Measurements from ENCODE around the gene DCP1B.

Gene DCP1B

GRCh38 chr12:2011643-2012607, 7.7 kb upstream of the DCP1B start:
- TF ChIP-seq GATA2 (IDR thresholded peaks at IDR 0.05; ENCODE audit: low read depth, low read length) (no peak), GATA3 (IDR thresholded peaks at IDR 0.05; ENCODE audit: low read depth, low read length) (no peak)

GRCh38 chr12:2009623-2010022, 5.4 kb upstream of the DCP1B start:
- TF ChIP-seq GATA2 (IDR thresholded peaks at IDR 0.05; ENCODE audit: low read depth, low read length) (no peak), GATA3 (IDR thresholded peaks at IDR 0.05; ENCODE audit: low read depth, low read length) (no peak)

GRCh38 chr12:2008677-2009076, 4.4 kb upstream of the DCP1B start:
- TF ChIP-seq GATA2 (IDR thresholded peaks at IDR 0.05; ENCODE audit: low read depth, low read length) (no peak), GATA3 (IDR thresholded peaks at IDR 0.05; ENCODE audit: low read depth, low read length) (no peak)

DNA sequence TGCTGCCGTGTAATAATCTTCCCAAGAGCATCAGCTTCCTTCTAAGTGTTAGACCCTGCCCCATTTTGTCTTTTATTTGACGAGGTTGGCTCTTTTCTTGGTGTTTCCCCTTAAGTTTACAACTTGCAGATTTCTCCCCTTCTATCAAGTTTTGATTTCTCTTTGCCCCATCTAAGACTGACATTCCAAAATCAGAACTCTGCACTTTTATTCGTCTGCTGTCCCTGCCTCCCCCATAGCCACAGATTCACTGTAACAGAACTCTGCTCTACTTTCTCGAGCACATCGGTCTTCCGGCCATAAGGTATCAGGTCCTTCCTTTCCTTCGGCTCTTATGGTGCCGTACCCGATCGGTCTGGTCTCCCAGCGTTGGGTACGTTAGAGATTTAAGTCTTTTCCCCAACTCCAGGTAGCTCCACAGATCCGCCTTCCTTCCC, 563 bp downstream of the DCP1B start:
- TF ChIP-seq GATA2 (IDR thresholded peaks at IDR 0.05; ENCODE audit: low read depth, low read length) = no peak
- TF ChIP-seq GATA3 (IDR thresholded peaks at IDR 0.05; ENCODE audit: low read depth, low read length) = no peak

- TF ChIP-seq GATA2 (IDR thresholded peaks at IDR 0.05; ENCODE audit: low read depth, low read length) = no peak
- no peak for TF ChIP-seq GATA3 (IDR thresholded peaks at IDR 0.05; ENCODE audit: low read depth, low read length)
Observed at GRCh38 chr12:1995205-1995896, 8.9 kb downstream of the DCP1B start.

DNA sequence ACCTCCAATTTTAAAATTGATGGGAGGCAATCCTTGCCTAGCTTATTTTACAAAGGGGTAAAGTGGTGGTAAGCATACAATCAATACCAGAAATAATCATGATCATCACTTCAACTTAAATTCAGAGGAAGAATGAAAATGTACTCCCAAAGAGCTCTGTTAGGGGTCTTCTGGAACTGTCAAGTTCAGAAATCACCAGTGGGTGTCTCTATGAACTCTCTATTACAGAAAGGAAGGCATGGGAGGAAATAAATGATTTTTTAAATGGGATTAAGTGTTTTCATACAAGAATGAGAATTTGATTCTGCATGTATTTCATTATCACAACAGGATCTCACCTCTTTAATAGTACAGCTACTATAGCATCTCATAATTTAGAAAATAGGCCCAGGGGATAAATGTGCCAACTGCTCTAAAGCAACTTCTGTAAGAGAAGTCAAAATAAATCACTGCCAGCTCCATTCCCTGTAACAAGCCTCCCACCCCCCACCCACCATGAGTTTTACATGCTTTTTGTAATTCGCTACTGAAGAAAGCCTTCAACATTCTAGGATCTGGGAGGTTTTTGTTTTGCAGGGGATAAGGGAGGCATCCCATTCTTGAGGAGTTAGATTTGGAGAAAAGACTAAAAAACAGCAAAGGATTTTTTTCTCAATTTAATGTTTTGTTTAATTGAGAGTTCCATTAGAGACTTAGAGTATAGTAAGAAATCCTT, 9.7 kb downstream of the DCP1B start:
- no peak for TF ChIP-seq GATA2 (IDR thresholded peaks at IDR 0.05; ENCODE audit: low read depth, low read length)
- TF ChIP-seq GATA3 (IDR thresholded peaks at IDR 0.05; ENCODE audit: low read depth, low read length) = no peak

DNA sequence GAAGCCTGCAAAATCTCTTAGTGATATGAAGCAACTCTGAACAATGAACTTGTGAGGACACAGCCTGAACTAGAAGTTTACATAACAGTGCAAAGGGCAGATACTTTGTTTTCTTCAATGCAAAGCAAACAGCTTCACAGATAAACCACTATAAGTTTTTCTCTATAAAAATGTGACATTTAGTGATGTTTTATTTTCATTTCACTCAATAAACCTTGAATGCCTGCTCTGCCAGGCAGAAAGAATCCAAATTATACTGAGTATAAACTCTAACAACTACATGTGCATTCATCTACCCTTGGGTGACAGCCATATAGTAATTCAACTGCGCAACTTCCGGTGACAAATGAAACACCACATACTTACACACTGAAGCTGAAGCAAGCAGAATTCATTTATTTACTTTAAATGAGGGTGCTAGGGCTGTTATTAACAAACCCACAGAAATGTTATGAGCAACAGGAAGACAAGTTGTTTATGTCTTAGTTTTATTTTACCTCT, 10.3 kb downstream of the DCP1B start:
- TF ChIP-seq GATA2 (IDR thresholded peaks at IDR 0.05; ENCODE audit: low read depth, low read length) (no peak), GATA3 (IDR thresholded peaks at IDR 0.05; ENCODE audit: low read depth, low read length) (no peak)

GRCh38 chr12:1993341-1993740, 10.9 kb downstream of the DCP1B start:
- no peak for TF ChIP-seq GATA2 (IDR thresholded peaks at IDR 0.05; ENCODE audit: low read depth, low read length)
- TF ChIP-seq GATA3 (IDR thresholded peaks at IDR 0.05; ENCODE audit: low read depth, low read length) = no peak

DNA sequence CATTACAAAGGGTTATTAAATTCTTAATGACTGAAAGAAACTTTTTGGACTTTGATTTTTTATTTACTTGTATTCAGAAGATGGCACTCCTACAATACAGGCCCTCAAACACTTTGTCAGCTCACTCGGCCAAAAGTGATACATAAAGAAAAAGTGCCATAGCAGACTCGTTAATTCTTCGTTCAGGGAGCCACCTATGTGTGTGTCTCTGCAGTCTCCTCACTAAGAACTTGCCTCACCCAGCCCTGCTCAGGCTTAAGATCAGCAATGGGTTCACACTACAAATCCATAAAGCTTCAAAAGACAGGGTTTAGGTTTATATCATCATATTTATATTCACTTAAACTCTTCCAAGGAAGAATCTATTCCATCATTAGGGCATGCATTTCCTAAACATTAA, 11.5 kb downstream of the DCP1B start:
- no peak for TF ChIP-seq GATA2 (IDR thresholded peaks at IDR 0.05; ENCODE audit: low read depth, low read length)
- TF ChIP-seq GATA3 (IDR thresholded peaks at IDR 0.05; ENCODE audit: low read depth, low read length) = no peak

GRCh38 chr12:1989111-1989510, 15.1 kb downstream of the DCP1B start:
- TF ChIP-seq GATA2 (IDR thresholded peaks at IDR 0.05; ENCODE audit: low read depth, low read length) = no peak
- no peak for TF ChIP-seq GATA3 (IDR thresholded peaks at IDR 0.05; ENCODE audit: low read depth, low read length)

DNA sequence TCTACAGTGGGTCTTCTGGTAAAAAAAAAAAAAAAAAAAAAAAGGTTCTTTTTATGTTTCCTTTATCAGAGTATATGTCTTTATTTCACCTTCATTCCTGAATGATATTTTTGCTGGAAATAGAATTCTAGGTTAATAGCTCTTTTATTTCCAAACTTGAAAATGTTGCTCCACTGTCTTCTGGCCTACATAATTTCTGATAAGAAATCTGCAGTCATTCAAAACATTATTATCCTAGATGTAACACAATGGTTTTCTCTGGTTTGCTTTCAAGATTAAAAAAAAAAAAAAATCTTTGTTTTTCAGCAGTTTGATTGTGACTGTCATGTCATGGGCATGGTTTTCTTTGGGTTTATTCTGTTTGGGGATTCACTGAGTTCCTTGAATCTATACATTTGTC, 19.5 kb downstream of the DCP1B start:
- no peak for TF ChIP-seq GATA2 (IDR thresholded peaks at IDR 0.05; ENCODE audit: low read depth, low read length)
- TF ChIP-seq GATA3 (IDR thresholded peaks at IDR 0.05; ENCODE audit: low read depth, low read length) = no peak

DNA sequence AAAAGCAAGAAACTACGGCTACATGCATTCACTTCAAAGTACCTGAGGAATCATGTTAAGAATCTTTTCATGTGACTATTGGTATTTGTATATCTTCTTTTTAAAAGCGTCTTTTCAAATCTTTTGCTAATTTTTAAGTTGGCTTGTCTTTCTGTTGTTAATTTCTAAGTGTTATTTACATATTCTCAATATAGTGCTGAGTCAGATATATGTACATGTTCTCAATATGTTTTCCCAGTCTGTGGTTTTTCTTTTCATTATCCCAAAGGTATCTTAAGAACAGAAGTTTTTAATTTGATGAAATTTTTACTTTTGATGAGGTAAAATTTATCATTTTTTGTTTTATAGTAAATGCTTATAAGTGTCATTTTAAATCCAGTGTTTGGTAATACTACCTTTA, 24.0 kb downstream of the DCP1B start:
- TF ChIP-seq GATA2 (IDR thresholded peaks at IDR 0.05; ENCODE audit: low read depth, low read length) (no peak), GATA3 (IDR thresholded peaks at IDR 0.05; ENCODE audit: low read depth, low read length) (no peak)

DNA sequence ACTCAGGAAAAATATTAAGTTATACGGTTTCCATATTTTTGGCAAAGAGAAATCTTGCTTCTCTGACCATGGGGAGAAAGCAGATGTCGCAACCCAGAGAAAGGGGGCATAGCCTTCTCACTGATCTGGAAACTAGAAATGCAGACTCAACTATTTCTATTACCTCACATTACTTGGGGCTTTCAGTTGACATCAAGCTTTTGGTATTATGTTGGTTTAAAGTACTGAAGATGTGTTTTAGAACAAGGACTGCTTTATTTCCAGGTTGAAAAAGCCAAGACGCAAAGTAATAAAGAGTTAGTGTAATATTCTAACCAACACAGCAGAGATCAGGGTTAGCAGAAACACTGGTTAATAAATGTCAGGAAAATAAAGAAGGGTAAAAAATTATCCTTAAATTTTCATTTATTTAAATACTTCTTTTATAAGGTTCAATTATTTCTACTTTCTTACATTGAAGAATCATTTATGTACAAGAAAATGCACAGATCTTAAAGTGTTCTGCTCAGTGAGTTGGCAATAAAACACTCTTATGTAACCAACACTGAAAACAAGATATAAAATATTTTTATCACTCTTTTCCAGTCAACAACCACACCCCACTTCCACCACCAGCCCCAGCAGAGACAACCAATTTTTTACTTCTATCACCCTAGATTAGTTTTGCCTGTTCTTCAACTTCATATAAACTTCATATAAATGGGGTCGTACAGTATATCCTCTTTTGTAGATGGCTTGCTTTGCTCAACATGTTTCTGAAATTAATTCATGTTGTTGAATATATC, 26.0 kb downstream of the DCP1B start:
- TF ChIP-seq GATA3 (IDR thresholded peaks at IDR 0.05; ENCODE audit: low read depth, low read length) (no peak), GATA2 (IDR thresholded peaks at IDR 0.05; ENCODE audit: low read depth, low read length) (no peak)

All from SH-SY5Y (cell line).